GM19023 (cell line): Measurements from ENCODE around the gene KCNH2.

ENCODE experiments used
- ATAC-seq: cut with Tn5 transposase; IDR thresholded peaks from one replicate; pipeline ENCODE4 v1.9.1; 2021; ENCODE audit warnings: mild to moderate bottlenecking, moderate library complexity; ENCODE audit not compliant: unreplicated experiment

KCNH2 gene

DNA sequence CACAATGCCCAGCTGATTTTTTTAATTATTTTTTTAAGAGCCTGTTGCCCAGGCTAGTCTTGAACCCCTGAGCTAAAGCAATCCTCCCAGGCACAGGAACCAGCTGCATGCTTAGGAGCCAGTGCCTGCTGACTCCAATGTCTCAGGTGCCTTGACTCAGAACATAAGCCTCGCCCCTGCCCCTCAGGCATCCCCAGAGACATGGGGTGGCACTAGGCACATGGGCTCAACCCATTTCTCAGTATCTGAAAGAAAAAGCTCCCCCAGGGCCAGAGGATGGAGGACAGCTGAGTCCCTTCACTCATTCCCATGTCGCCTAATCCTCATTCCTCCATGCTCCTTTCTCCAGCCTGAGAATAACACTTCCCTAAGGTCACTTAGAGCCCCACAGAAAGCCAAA is 39.1 kb downstream of the KCNH2 start:
- no peak for ATAC-seq

DNA sequence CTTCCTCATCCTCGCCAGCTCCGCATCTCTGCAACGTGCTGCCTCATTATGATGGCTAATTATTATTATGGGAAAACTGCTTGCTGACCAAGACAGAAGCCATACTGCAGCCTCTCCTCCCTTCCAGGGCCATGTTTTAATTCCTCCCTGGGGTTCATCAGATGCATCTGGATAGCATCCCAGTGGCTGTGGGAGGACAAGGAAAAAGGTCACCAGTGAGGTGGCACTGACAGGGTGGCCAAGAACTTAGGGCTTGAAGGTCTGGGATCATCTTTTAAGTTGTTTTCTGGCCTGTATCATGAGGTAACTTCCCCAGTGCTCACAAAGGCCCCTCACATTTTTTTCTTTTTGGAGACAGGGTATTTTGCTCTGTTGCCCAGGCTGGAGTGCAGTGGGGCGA is 39.6 kb downstream of the KCNH2 start:
- ATAC-seq = no peak

- no peak for ATAC-seq
These were observed 40.1 kb downstream of the KCNH2 start for GRCh38 chr7:150937848-150938561.

DNA sequence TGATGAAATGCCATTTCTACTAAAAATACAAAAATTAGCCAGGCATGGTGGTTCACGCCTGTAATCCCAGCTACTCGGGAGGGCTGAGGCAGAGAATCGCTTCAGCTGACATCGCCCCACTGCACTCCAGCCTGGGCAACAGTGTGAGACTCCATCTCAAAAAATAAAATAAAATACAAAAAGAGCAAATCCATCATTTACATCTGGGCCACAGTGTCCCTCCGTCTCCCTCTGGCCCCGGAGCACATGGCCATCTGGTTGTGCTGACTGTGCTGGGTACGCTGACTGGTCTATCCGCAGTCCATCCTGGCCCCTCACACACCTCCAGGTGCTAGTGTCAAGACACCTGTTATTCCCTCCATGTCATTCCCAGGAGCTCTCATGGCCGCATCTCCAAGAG is 42.1 kb downstream of the KCNH2 start:
- ATAC-seq = no peak

DNA sequence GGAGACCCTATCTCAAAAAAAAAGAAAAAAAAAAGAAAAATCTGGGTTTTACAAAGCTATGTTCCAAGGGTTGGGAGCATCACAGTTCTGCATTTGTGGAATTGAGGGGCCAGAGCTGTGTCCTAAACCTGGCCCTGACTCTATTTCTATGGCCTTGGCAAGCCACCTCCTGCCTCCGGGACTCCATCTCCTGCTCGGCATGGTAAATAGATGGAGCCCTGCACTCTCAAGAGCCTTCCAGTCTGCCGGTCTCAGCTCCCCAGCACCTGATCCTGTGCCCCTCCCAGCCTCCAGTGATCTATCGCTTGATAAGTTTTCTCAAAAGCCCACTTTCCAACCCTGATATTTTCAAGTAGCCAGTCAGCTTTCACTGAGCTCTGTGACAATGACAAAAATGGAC is 43.0 kb downstream of the KCNH2 start:
- ATAC-seq = no peak

DNA sequence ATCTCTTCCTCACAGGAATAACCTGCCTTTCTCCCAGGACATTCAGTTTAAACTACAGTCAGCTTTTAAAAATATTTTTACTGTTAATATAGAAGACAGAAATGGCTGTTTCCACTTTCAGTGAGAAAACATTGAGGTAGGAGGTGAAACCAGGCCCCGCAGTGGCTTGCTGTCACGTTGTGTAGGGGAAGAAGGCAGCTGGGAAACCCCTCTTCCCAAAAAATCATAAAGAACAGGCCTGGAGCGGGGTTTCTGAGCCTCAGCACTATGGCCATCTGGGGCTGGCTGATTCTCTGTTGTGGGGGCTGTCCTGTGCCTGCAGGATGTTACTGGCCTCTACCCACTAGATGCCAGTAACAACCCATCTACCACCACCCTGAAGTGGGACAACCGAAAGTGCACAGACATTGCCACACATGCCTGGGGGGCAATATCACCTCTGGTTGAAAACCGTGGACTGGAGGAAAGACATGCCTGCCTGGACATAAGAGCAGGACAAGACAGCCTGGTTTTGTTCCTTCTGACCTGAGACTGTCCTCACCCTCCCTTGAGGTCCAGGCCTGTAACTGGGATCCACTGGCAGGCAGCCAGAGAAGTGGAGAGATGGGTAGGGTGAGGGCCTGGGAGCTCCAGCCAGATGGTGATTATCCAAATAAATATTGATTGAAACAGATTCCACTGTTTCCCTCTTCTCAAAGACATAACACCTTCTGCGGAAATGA is 43.9 kb downstream of the KCNH2 start:
- ATAC-seq = no peak

- no peak for ATAC-seq
These were observed 46.8 kb downstream of the KCNH2 start for GRCh38 chr7:150931199-150931869.

- ATAC-seq = no peak
These were observed 49.6 kb downstream of the KCNH2 start for GRCh38 chr7:150928541-150928940.

- no peak for ATAC-seq
These were observed 50.2 kb downstream of the KCNH2 start for GRCh38 chr7:150927956-150928344.

GRCh38 chr7:150927157-150927955 is 50.8 kb downstream of the KCNH2 start:
- ATAC-seq = no peak

DNA sequence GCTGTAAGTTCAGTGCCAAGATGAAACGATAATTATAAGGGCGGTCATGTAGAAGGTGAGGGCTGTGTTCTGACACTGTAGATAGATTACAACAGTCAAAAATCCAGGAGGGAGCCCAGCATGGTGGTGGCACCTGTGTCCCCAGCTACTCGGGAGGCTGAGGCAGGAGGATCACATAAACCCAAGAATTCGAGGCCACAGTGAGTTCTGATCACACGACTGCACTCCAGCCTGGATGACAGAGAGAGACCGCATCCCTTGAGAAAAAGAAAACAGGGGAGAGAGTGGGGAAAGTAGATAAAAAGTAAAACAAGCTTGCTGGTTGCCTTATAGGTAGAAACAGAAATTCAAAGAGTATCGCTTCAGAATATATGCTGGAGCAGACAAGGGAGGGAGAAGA is 52.1 kb downstream of the KCNH2 start:
- no peak for ATAC-seq

DNA sequence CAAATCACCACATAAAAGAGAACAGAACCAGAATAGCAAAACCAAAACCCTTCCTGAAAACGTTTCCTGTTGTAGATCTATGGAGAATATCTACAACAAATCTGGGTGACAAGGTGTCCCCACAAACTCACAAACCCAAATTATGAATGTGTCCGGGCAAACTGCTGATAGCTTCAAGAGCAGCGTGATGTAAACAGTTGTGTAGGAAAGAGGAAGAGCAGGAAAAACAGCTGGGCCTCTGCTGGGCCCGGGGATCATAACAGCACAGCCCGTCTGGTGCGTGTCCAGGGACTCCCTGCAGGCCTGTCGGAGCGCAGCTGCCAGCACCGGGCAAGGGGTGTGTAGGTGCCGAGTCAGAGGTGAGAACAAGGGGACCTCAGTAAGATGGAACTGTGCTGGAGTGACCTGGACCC is 53.7 kb downstream of the KCNH2 start:
- no peak for ATAC-seq

DNA sequence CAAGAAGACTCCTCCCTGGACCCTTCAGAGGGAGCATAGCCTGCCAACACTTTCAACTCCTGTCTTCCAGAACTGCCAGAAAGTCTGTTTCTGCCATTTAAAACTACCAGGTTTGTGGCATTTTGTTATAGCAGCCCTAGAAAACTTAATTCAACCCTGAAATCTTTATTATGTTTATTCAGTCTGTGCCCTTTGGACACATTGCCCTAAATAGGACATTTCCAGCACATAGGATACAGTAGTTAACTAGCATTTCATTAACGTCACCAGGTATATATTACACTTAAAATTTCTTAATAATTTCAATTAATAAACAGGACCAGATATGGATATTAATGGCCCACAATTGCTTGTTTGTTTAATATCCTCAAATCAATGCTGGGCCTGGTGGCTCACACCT is 54.3 kb downstream of the KCNH2 start:
- no peak for ATAC-seq

DNA sequence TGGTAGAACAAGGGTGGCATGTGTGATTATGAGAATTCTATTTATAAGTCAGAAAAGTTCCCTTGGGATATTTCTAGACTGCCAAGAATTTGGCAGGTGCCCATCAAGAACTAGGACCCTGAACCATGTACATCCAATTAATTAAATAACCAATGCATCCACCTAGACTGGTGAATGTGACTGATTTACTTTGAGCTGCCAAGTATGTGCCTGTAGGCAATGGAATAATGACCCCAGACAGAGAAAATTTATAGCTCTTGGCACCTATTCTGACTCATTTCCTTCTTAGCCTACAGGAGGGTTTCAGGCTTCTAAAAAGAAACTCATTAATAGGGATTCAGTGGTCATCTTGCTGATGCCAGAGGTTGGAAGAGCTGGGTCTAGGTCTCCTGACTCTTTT is 54.9 kb downstream of the KCNH2 start:
- no peak for ATAC-seq

- no peak for ATAC-seq
These were observed 59.0 kb downstream of the KCNH2 start for GRCh38 chr7:150919160-150919559.

GRCh38 chr7:150918378-150918777 is 59.7 kb downstream of the KCNH2 start:
- ATAC-seq = no peak

GRCh38 chr7:150917969-150918368 is 60.2 kb downstream of the KCNH2 start:
- ATAC-seq = no peak

DNA sequence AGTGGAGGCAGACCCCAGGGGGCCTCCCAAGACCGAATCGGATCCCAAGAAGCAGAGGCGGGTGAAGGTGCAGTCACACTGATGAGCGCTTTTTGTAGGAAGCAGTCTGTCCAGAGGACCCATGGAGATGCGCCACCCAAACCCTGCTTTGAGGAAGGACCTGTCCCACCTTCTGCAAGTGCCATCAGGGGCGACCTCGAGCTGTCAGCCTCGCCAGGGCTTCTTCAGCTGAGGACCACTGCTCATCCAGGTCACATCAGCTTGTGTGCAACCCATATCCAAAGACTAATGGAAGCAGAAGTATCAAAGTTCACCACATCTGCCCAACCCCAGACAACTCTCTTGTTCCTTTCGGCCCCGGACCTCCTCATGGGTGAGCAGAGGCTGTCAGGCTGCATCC is 61.5 kb downstream of the KCNH2 start:
- no peak for ATAC-seq

DNA sequence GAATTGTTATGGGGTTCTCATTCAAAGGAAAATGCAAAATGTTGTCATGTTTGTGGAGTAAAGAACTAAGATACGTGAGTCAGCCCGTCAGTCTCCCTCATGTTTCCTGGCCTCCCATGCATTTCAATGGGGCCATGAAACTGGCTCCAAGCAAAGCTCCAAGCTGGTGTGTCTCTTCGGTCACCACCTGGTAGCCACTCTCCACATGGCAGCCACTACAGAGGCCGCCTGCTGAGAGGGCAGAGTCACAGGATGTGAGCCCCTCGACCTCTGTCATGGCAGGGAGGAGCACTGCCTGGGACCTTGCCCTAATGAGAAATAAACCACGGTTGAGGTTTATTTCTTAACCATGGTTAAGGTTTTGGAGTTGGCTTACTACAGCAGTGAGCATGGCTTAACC is 63.2 kb downstream of the KCNH2 start:
- ATAC-seq = no peak

- ATAC-seq = no peak
These were observed 63.9 kb downstream of the KCNH2 start for GRCh38 chr7:150914196-150914595.

GRCh38 chr7:150912427-150912826 is 65.7 kb downstream of the KCNH2 start:
- no peak for ATAC-seq
